Naive B cell (primary cell): ENCODE measurements around the gene TAPBPL. TPM values are rescaled to one million over a fixed set of nuclear protein-coding genes. Genes with fewer than 3 reads are reported as not detected.

ENCODE experiments used
- ATAC-seq, 2 donors: fragments of 150-1000 bp; cut with Tn5 transposase; 2 replicates each; pipeline ENCODE4 v1.10.0; 2021; ENCODE audit warnings: low read depth in 2 of 2, mild to moderate bottlenecking in 2 of 2, moderate library complexity in 2 of 2
- DNase-seq: peaks from one replicate; pipeline ENCODE4 v3.0.0; 2022
- H3K27ac Mint-ChIP-seq, 6 donors: one replicate each; pipeline ENCODE4 v1.8.0; 2020 to 2022; ENCODE audit warnings: mild to moderate bottlenecking in 6 of 6, mixed read lengths in 6 of 6, moderate library complexity in 5 of 6, inconsistent platforms in 2 of 6
- H3K27me3 Mint-ChIP-seq, 3 donors: one replicate each; pipeline ENCODE4 v1.8.0; 2021 to 2022; ENCODE audit warnings: mixed read lengths in 3 of 3, mild to moderate bottlenecking in 1 of 3
- H3K36me3 Mint-ChIP-seq, 2 donors: one replicate each; pipeline ENCODE4 v1.8.0; 2020 to 2022; ENCODE audit warnings: mixed read lengths in 2 of 2, inconsistent platforms in 1 of 2, mild to moderate bottlenecking in 1 of 2
- H3K4me1 Mint-ChIP-seq, 3 donors: one replicate each; pipeline ENCODE4 v1.8.0; 2020 to 2022; ENCODE audit warnings: mixed read lengths in 3 of 3, inconsistent platforms in 1 of 3, mild to moderate bottlenecking in 1 of 3, moderate library complexity in 1 of 3
- H3K4me3 Mint-ChIP-seq, 8 donors: one replicate each; pipeline ENCODE4 v1.8.0; 2020 to 2022; ENCODE audit warnings: mild to moderate bottlenecking in 8 of 8, mixed read lengths in 8 of 8, moderate library complexity in 8 of 8, inconsistent platforms in 2 of 8
- H3K9me3 Mint-ChIP-seq, 7 donors: one replicate each; pipeline ENCODE4 v1.8.0; 2020 to 2022; ENCODE audit warnings: mixed read lengths in 7 of 7, mild to moderate bottlenecking in 5 of 7, inconsistent platforms in 2 of 7, moderate library complexity in 1 of 7
- polyA plus RNA-seq, 6 donors: library from polyadenylated mRNA; unstranded; fragments of 300-500 nt; fragmentation: Illumina TruSeq; gene quantifications; one replicate each; pipeline ENCODE4 v1.2.3, GENCODE V29; 2021; ENCODE audit warnings: low read depth in 6 of 6

Gene TAPBPL
- polyA plus RNA-seq, 6 donors from 2014 or later: 61.0 to 128 (median 108) TPM

DNA sequence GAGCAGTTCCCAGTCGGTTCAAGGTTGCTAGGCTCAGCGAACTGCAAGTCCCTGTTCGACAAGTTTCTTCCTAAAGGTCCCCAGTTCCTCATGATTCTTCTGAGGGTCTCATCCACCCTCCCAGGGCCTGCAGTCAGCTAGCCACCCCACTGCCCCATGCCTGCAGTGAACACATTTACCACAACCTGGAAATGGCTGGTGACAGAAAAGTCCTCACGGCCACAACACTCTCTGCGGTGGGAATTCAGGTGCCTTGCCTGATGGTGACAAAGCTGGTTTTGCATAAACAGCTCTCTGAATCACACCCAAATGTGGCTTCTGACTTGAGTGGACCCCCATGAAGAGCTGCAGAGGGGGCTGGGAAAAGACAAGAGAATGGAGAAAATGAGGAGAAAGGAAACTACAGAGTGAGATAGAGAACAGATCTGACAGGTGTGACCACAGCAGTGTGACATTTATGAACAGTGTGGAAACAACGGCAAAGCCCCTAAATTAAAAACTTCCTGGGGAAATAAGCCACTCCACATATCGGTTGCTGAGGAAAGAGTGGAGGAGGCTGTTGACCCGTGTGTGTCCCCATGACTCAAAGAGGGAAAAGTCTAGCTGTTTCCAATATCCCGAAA, 8.4 kb upstream of the TAPBPL start:
- Mint-ChIP-seq H3K9me3 (no peaks in the 10 kb centered on the region), H3K4me1 (peaks cover 49 to 67% (median 59%) of the 10 kb centered on the region in 3 donors), H3K36me3 (no peaks in the 10 kb centered on the region), H3K27me3 (no peaks in the 10 kb centered on the region), H3K27ac (peak overlapping the region; percentile 76 to 96 (median 89)), H3K4me3 (peak overlapping the region in 6 of 8 donors; percentile 3 to 82 (median 66))
- DNase-seq (no peak), ATAC-seq (peak; percentile 49 to 62)

DNA sequence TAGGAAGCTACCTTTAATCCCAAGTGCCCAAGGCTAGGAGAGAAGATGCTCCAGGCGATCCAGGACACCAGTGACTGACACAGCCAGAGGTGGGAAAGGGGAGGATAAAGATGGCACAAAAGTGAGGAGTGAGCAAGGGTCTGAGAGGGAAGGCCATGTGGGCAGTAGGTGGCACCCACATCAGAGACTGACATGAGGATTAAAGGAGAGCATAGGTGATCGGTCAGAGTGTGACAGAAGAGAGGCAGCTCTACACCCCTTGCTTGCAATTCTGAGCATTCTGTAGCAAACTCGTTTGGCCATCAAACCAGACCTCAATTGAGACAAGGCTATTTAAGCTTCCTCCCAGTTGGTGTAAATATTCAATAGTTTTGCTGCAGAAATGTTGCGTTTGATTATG, 7.8 kb upstream of the TAPBPL start:
- H3K27ac Mint-ChIP-seq: peak overlapping the region; percentile 49 to 96 (median 82)
- DNase-seq (no peak), ATAC-seq (no peak)
- peaks cover 49 to 67% (median 59%) of the 10 kb centered on the region in 3 donors for H3K4me1 Mint-ChIP-seq
- no peaks in the 10 kb centered on the region for H3K9me3 Mint-ChIP-seq
- H3K36me3 Mint-ChIP-seq: no peaks in the 10 kb centered on the region
- H3K4me3 Mint-ChIP-seq: peak overlapping the region in 4 of 8 donors; percentile 43 to 82 (median 70)
- H3K27me3 Mint-ChIP-seq: no peaks in the 10 kb centered on the region

DNA sequence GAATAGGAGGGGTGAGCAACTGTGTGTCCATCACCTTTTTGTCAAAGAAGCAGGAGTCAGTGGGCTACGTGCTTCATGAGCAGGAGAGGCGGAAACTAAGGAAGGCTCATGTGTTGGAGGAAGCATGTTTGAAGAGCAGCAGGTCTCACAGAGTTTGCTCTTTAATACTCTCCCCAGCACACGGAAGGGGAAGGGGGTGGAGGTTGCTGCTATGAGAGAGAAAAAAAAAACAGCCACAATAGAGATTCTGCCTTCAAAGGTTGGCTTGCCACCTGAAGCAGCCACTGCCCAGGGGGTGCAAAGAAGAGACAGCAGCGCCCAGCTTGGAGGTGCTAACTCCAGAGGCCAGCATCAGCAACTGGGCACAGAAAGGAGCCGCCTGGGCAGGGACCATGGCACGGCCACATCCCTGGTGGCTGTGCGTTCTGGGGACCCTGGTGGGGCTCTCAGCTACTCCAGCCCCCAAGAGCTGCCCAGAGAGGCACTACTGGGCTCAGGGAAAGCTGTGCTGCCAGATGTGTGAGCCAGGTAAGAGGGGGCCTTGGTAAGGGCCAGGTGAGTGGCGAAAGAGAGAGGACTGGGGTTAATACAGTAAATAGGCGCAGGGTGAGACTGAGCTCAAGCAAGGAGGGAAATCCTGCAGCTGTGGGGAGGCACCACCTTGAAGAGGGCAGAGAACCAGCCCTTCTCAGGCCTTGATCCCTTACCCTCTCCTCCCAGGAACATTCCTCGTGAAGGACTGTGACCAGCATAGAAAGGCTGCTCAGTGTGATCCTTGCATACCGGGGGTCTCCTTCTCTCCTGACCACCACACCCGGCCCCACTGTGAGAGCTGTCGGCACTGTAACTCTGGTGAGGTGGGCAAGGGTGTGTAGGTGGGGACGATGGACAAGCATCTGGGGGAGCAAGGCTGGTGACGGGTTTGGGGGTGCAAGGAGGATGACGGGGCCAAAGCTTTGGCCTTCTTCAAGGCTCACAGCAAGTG, 6.8 kb upstream of the TAPBPL start, which contains the start of gene CD27:
Gene CD27 (plus strand): TSS at position 252 of the 985 bp plus-strand sequence. CDS start 141 bp downstream, at position 393.
- Mint-ChIP-seq H3K27me3 (no peaks in the 10 kb centered on the region), H3K9me3 (no peaks in the 10 kb centered on the region), H3K27ac (peak within 1 kb of the TSS; percentile 76 to 96 (median 89)), H3K4me3 (peak within 1 kb of the TSS in 7 of 8 donors; percentile 53 to 82 (median 77)), H3K36me3 (no peaks in the 10 kb centered on the region), H3K4me1 (peaks cover 49 to 69% (median 59%) of the 10 kb centered on the region in 3 donors)
- ATAC-seq: peak; percentile 40 to 57
- DNase-seq: no peak

DNA sequence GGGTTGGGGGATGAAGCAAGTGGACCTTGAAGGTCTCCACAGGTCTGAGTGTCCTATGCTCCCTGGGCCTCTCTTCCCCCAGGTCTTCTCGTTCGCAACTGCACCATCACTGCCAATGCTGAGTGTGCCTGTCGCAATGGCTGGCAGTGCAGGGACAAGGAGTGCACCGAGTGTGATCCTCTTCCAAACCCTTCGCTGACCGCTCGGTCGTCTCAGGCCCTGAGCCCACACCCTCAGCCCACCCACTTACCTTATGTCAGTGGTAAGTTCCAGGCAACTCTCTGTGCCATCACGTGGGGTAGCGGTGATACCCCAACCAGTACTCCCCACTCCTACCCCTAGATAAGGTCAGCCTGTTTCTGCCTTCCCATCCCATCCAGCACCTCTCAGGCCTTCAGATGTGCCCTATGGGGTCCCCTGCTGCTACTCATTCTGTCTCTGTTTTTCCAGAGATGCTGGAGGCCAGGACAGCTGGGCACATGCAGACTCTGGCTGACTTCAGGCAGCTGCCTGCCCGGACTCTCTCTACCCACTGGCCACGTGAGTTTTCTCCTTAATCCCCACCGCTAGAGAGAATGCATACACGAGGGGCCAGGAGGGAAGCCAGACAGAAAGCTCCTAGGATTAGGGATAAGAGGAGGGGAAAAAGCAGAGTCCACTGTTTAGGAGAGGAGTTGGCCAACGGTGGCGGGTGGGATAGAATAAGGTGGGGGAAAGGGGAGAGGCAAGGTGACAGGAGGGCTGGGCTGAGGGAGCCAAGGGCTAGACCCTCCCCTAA, 1.6 kb upstream of the TAPBPL start:
- Mint-ChIP-seq H3K27me3 (no peaks in the 10 kb centered on the region), H3K4me1 (peaks cover 61 to 75% (median 71%) of the 10 kb centered on the region in 3 donors), H3K27ac (peak overlapping the region; percentile 80 to 100 (median 99)), H3K4me3 (peak overlapping the region; percentile 93 to 100 (median 100)), H3K36me3 (peaks cover 4 to 7% of the 10 kb centered on the region in 2 donors), H3K9me3 (no peaks in the 10 kb centered on the region)
- DNase-seq (no peak), ATAC-seq (no peak)

DNA sequence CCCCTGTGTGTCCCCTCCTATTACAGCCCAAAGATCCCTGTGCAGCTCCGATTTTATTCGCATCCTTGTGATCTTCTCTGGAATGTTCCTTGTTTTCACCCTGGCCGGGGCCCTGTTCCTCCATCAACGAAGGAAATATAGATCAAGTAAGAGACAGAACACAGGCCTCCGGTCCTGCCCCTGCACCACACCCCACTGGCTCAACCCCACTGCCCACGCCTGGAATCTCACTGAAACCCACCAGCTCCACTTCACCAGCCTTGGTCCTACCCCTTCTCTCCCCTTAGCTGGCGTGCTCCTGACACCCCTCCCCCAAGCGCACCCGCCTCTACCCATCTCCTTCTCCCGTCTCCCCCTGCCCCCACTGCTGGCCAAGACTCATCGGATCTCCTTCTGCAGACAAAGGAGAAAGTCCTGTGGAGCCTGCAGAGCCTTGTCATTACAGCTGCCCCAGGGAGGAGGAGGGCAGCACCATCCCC, 934 bp upstream of the TAPBPL start:
- ATAC-seq (no peak), DNase-seq (no peak)
- peak overlapping the region; percentile 93 to 100 (median 100) for H3K4me3 Mint-ChIP-seq
- H3K36me3 Mint-ChIP-seq: peaks cover 6 to 7% of the 10 kb centered on the region in 2 donors
- peak overlapping the region; percentile 93 to 100 (median 99) for H3K27ac Mint-ChIP-seq
- H3K27me3 Mint-ChIP-seq: no peaks in the 10 kb centered on the region
- no peaks in the 10 kb centered on the region for H3K9me3 Mint-ChIP-seq
- peaks cover 55 to 71% (median 65%) of the 10 kb centered on the region in 3 donors for H3K4me1 Mint-ChIP-seq

DNA sequence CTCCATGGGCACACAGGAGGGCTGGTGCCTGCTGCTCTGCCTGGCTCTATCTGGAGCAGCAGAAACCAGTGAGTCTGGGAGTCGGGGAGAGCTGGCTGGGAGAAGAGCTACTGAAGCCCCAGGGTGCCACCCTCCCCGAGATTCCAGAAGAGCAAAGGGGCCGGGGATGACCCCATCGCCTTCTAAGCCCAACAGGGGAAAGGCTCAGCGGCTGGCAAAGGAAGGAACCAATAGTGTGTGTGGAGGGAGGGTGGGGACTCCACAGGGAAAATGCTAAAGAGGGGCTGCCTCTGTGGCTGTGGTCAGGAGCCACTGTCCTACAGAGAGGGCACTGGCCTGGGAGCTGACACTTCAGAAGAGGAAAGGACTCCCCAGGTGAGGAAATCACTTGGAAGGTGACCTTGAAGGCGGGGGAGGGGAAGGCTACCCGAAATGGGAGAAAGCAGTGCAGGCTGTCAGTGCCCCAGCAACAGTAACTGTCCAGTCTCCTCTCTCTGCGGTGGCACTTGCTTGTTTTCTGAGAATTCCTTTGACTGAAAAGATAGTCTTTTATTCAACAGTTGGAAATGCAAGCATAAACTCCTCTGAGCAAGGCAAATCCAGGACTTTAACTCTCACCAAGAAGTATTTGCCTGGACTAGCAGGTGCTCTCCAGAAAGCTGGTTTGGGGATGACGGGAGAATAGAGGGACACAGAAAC, 552 bp downstream of the TAPBPL start:
- ATAC-seq (no peak), DNase-seq (no peak)
- Mint-ChIP-seq H3K36me3 (peaks cover 9 to 13% of the 10 kb centered on the region in 2 donors), H3K9me3 (no peaks in the 10 kb centered on the region), H3K27ac (peak overlapping the region; percentile 93 to 100 (median 99)), H3K4me3 (peak overlapping the region; percentile 93 to 100 (median 100)), H3K4me1 (peaks cover 44 to 69% (median 56%) of the 10 kb centered on the region in 3 donors), H3K27me3 (no peaks in the 10 kb centered on the region)

DNA sequence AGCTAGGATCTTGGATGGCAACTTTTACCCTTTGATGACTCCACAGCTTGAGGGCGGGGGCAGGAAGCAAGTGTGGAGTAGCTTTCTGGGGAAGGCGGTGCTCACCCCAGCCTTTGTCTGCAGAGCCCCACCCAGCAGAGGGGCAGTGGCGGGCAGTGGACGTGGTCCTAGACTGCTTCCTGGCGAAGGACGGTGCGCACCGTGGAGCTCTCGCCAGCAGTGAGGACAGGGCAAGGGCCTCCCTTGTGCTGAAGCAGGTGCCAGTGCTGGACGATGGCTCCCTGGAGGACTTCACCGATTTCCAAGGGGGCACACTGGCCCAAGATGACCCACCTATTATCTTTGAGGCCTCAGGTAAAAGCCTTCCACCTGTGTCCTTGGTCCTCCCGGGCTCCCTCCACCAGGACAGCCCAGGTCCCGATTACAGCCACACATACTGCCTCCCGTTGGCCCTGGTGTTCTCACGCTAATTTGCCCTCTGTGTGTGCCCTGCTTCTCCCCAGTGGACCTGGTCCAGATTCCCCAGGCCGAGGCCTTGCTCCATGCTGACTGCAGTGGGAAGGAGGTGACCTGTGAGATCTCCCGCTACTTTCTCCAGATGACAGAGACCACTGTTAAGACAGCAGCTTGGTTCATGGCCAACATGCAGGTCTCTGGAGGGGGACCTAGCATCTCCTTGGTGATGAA, 1.2 kb downstream of the TAPBPL start:
- Mint-ChIP-seq H3K36me3 (peaks cover 9 to 15% of the 10 kb centered on the region in 2 donors), H3K27me3 (no peaks in the 10 kb centered on the region), H3K9me3 (no peaks in the 10 kb centered on the region), H3K27ac (peak overlapping the region; percentile 90 to 100 (median 99)), H3K4me1 (peaks cover 40 to 66% (median 51%) of the 10 kb centered on the region in 3 donors), H3K4me3 (peak overlapping the region; percentile 93 to 100 (median 100))
- no peak for DNase-seq
- ATAC-seq: no peak

DNA sequence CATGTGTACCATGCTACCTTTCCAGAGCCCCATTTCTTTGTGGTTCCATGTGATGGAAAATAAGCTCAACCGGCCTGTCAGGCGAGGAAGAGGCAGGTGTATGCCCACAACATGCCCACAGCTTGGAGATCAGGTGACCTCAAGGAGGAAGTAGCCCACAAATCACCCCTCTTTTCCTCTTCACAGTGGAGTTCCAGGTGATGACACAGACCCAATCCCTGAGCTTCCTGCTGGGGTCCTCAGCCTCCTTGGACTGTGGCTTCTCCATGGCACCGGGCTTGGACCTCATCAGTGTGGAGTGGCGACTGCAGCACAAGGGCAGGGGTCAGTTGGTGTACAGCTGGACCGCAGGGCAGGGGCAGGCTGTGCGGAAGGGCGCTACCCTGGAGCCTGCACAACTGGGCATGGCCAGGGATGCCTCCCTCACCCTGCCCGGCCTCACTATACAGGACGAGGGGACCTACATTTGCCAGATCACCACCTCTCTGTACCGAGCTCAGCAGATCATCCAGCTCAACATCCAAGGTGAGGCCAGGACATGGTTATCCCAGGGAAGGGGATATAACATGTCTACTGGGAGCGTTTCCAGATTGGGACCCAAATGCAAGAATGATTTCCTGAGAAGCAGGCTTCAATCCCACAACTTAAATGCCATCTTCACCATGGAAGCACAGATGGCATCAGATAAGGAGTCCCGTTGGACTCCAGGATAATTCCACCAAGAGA, 5.5 kb downstream of the TAPBPL start:
- Mint-ChIP-seq H3K27me3 (no peaks in the 10 kb centered on the region), H3K4me3 (peak overlapping the region in 1 of 8 donors; percentile 77), H3K4me1 (peaks cover 48 to 82% (median 53%) of the 10 kb centered on the region in 3 donors), H3K27ac (peak overlapping the region; percentile 36 to 79 (median 62)), H3K36me3 (peaks cover 24 to 42% of the 10 kb centered on the region in 2 donors), H3K9me3 (no peaks in the 10 kb centered on the region)
- no peak for DNase-seq
- no peak for ATAC-seq

DNA sequence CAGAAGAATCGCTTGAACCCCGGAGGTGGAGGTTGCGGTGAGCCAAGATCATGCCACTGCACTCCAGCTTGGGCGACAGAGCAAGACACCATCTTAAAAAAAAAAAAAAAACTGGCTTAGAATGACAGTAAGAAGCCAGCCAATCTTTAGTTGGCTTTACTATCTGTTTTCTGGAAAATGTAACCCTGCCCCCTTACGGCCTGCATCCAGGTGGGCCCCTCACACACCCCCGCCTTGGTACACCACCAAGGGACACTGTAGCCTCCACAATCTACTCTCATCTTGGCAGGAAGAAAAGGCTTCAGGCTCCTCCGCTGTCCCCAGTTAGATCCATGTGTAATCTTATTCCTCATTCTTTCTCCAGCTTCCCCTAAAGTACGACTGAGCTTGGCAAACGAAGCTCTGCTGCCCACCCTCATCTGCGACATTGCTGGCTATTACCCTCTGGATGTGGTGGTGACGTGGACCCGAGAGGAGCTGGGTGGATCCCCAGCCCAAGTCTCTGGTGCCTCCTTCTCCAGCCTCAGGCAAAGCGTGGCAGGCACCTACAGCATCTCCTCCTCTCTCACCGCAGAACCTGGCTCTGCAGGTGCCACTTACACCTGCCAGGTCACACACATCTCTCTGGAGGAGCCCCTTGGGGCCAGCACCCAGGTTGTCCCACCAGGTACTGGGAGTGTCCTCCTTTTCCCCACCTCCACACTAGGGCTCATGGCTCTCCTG, 6.6 kb downstream of the TAPBPL start:
- no peak for ATAC-seq
- Mint-ChIP-seq H3K4me3 (peak overlapping the region in 5 of 8 donors; percentile 26 to 50 (median 47)), H3K4me1 (peaks cover 50 to 82% (median 54%) of the 10 kb centered on the region in 3 donors), H3K36me3 (peaks cover 25 to 49% of the 10 kb centered on the region in 2 donors), H3K27ac (peak overlapping the region; percentile 71 to 97 (median 92)), H3K9me3 (no peaks in the 10 kb centered on the region), H3K27me3 (no peaks in the 10 kb centered on the region)
- DNase-seq: no peak

DNA sequence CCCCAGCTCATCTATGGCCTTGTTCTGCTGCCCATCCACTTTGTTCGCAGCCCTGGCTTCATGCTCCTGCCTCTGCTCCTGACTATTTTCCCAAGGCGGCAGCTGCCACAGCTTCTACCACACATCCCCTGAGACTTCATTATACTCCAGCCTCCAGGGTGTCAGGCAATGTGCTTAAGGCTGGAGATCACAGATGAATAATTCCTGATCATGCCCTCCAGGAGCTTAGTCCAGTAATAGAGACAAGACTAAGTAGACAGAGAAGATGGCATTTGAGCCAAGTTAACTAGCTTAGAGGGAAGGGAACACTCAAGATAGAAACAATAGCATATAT, 7.1 kb downstream of the TAPBPL start:
- Mint-ChIP-seq H3K36me3 (peaks cover 25 to 47% of the 10 kb centered on the region in 2 donors), H3K4me3 (peak overlapping the region in 5 of 8 donors; percentile 26 to 50 (median 32)), H3K27ac (peak overlapping the region; percentile 71 to 95 (median 90)), H3K9me3 (no peaks in the 10 kb centered on the region), H3K4me1 (peaks cover 49 to 82% (median 57%) of the 10 kb centered on the region in 3 donors), H3K27me3 (no peaks in the 10 kb centered on the region)
- DNase-seq (no peak), ATAC-seq (no peak)
